ENCODE results near the gene DHRSX. TPM values are rescaled to one million over a fixed set of nuclear protein-coding genes. Genes with fewer than 3 reads are reported as not detected.

DHRSX gene
- total and polyA plus RNA-seq, 2 of the 8 experiments (the other 6 are each of a cell fraction or from before 2014, with no cell fraction given): 35.1 to 43.4 TPM

DNA sequence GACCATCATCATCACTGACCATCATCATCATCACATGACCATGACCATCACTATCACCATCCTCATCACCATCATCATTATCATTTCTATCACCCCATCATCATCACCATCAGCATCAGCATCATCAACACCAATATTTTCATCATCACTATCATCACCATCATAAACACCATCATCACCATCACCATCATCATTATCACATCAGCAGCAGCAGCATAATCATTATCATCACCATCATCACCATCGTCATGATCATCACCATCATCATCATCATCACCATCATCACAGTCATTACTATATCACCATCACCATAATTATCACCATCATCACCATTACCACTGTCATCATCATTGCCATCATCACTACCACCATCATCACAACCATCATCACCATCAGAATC is 117.6 kb downstream of the DHRSX start (continued):
- TF ChIP-seq, protein P1, sequence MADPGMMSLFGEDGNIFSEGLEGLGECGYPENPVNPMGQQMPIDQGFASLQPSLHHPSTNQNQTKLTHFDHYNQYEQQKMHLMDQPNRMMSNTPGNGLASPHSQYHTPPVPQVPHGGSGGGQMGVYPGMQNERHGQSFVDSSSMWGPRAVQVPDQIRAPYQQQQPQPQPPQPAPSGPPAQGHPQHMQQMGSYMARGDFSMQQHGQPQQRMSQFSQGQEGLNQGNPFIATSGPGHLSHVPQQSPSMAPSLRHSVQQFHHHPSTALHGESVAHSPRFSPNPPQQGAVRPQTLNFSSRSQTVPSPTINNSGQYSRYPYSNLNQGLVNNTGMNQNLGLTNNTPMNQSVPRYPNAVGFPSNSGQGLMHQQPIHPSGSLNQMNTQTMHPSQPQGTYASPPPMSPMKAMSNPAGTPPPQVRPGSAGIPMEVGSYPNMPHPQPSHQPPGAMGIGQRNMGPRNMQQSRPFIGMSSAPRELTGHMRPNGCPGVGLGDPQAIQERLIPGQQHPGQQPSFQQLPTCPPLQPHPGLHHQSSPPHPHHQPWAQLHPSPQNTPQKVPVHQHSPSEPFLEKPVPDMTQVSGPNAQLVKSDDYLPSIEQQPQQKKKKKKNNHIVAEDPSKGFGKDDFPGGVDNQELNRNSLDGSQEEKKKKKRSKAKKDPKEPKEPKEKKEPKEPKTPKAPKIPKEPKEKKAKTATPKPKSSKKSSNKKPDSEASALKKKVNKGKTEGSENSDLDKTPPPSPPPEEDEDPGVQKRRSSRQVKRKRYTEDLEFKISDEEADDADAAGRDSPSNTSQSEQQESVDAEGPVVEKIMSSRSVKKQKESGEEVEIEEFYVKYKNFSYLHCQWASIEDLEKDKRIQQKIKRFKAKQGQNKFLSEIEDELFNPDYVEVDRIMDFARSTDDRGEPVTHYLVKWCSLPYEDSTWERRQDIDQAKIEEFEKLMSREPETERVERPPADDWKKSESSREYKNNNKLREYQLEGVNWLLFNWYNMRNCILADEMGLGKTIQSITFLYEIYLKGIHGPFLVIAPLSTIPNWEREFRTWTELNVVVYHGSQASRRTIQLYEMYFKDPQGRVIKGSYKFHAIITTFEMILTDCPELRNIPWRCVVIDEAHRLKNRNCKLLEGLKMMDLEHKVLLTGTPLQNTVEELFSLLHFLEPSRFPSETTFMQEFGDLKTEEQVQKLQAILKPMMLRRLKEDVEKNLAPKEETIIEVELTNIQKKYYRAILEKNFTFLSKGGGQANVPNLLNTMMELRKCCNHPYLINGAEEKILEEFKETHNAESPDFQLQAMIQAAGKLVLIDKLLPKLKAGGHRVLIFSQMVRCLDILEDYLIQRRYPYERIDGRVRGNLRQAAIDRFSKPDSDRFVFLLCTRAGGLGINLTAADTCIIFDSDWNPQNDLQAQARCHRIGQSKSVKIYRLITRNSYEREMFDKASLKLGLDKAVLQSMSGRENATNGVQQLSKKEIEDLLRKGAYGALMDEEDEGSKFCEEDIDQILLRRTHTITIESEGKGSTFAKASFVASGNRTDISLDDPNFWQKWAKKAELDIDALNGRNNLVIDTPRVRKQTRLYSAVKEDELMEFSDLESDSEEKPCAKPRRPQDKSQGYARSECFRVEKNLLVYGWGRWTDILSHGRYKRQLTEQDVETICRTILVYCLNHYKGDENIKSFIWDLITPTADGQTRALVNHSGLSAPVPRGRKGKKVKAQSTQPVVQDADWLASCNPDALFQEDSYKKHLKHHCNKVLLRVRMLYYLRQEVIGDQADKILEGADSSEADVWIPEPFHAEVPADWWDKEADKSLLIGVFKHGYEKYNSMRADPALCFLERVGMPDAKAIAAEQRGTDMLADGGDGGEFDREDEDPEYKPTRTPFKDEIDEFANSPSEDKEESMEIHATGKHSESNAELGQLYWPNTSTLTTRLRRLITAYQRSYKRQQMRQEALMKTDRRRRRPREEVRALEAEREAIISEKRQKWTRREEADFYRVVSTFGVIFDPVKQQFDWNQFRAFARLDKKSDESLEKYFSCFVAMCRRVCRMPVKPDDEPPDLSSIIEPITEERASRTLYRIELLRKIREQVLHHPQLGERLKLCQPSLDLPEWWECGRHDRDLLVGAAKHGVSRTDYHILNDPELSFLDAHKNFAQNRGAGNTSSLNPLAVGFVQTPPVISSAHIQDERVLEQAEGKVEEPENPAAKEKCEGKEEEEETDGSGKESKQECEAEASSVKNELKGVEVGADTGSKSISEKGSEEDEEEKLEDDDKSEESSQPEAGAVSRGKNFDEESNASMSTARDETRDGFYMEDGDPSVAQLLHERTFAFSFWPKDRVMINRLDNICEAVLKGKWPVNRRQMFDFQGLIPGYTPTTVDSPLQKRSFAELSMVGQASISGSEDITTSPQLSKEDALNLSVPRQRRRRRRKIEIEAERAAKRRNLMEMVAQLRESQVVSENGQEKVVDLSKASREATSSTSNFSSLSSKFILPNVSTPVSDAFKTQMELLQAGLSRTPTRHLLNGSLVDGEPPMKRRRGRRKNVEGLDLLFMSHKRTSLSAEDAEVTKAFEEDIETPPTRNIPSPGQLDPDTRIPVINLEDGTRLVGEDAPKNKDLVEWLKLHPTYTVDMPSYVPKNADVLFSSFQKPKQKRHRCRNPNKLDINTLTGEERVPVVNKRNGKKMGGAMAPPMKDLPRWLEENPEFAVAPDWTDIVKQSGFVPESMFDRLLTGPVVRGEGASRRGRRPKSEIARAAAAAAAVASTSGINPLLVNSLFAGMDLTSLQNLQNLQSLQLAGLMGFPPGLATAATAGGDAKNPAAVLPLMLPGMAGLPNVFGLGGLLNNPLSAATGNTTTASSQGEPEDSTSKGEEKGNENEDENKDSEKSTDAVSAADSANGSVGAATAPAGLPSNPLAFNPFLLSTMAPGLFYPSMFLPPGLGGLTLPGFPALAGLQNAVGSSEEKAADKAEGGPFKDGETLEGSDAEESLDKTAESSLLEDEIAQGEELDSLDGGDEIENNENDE (IDR thresholded peaks at IDR 0.05; ENCODE audit: insufficient replicate concordance, low read length): no peak
- TF ChIP-seq CHD1 (IDR thresholded peaks at IDR 0.05; ENCODE audit: low read depth, low read length) (no peak), SIX5 (IDR thresholded peaks at IDR 0.05; ENCODE audit: low read depth, low read length) (no peak), ASH2L (IDR thresholded peaks at IDR 0.05; ENCODE audit: low read length) (no peak)
